IPS DF 4.7 (cell line): ENCODE results near the gene SUPT20HL1.
"Not testable (repeated sequence)": the region's sequence is repeated elsewhere in the genome, so short reads cannot be mapped to it uniquely, and the experiment has no call there.

Experiments
- DNase-seq: peaks from one replicate; pipeline ENCODE4 v3.0.0-alpha.2; 2013; ENCODE audit warnings: low spot score; ENCODE audit errors: extremely low read depth

Gene SUPT20HL1

DNA sequence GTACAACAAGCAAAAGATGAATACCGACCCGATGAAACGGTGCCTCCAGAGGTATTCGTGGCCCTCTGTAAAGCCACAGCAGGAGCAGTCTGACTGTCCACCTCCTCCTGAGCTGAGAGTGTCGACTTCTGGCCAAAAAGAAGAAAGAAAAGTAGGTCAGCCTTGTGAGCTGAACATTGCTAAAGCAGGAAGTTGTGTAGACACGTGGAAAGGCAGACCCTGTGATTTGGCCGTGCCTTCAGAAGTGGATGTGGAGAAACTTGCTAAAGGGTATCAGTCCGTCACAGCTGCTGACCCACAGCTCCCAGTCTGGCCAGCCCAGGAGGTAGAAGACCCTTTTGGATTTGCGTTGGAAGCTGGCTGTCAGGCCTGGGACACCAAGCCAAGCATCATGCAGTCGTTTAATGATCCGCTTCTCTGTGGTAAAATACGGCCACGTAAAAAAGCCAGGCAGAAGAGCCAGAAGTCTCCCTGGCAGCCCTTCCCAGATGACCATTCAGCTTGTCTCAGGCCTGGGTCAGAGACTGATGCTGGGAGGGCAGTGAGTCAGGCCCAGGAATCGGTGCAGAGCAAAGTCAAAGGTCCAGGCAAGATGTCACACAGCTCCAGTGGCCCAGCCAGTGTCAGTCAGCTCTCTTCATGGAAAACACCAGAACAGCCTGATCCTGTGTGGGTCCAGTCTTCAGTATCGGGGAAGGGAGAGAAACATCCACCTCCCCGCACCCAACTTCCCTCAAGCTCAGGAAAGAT is 3.2 kb downstream of the SUPT20HL1 start:
- DNase-seq, result not testable (repeated sequence)

DNA sequence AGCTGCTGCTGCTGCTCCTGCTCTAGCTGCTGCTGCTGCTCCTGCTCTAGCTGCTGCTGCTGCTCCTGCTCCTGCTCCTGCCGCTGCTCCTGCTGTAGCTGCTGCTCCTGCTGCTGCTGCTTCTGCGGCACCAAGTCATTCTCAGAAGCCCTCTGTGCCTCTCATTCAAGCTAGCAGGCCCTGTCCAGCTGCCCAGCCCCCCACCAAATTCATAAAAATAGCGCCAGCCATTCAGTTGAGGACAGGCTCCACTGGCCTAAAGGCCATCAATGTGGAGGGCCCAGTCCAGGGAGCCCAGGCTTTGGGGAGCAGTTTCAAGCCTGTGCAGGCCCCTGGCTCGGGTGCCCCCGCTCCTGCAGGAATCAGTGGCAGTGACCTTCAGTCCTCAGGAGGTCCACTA is 3.9 kb downstream of the SUPT20HL1 start:
- no peak for DNase-seq

DNA sequence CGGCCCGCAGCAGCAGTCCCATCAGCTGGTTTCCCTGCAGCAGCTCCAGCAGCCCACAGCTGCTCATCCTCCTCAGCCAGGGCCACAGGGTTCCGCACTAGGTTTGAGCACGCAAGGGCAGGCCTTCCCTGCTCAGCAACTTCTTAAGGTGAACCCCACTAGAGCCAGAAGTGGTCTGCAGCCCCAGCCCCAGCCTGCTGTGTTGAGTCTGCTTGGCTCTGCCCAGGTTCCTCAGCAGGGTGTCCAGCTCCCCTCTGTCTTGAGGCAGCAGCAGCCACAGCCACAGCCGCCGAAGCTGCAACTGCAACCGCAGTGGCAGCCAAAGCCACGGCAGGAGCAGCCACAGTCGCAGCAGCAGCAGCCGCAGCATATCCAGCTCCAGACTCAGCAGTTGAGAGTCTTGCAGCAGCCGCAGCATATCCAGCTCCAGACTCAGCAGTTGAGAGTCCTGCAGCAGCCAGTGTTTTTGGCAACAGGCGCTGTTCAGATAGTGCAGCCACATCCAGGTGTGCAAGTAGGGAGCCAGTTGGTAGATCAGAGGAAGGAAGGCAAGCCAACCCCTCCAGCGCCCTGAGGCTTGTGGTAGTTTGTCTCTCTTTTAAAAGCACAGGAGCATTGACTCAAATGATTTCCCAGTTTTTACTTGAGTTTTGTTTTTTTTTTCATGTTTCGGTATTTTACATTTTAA is 4.6 kb downstream of the SUPT20HL1 start:
- no peak for DNase-seq

DNA sequence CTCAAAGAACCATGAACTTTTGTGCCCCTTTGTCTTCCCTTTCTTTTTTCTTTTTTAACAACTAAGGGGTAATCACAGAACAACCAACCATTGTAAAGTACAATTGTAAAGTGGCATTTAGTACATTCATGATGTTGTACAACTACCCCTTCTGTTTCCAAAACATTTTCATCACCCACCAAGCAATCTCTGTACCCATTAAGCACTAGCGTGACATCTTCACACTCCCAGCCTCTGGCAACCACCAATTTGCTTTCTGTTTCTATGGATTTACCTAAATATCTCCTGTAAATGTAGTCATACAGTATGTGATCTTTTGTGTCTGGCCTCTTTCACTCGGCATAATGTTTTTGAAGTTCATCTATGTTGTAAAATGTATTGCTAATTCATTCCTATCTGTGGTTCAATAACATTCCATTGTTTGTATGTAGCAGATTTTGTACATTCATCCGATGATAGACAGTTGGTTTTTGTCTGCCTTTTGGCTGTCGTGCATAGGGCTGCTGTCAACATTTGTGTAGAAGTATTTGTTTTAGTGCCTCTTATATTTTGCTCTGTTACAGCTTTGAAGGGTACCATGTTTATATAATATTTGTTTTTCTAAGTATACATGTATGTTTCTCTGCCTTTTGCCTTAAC is 6.4 kb downstream of the SUPT20HL1 start:
- DNase-seq, result not testable (repeated sequence)

DNA sequence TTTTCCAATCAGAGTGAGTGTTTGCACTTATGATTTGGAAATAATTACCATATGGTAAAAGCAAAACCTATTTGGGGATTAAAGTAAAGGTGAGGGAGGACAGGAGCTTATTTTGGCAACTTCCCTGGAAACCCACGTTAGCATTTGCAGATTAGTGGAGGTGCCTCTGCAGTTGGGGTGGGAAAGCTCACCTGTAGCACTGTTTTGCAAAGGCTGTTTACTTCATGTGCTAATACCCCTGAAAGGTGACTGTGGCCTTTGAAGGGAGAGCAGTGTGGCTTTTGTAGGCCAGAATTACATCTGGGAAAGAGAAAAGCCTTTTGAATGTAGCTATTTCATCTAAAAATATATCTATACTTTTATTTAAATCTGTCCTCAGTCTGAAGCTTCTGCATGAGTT is 9.4 kb downstream of the SUPT20HL1 start:
- DNase-seq, result no peak

DNA sequence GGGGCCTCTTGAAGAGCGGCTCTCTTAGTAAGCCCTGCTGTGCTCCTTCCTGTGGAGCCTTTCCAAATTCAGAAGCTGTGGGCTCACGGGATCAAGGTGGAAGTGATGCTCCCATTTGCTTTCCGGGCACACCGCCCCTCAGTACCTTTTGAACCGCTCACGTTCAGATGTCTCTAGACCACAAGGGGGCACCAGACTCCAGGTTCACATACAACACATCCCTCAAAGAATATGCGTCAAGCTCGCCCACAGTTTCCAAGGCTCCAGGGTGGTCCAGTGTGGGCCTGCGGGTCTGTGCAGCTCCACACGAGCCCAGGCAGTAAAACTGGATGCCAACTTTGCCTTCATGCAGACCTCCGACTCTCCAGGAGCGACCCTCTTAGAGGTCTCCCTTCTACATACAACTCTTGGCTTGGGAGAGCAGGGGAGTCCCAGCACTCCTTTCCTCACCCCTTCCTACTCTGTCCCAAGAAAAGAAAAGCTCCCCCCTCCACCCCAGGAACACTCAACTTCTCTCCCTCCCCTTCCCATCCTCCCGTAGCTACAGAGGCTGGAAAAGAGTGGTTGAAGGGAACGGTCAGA is 11.0 kb downstream of the SUPT20HL1 start:
- DNase-seq, result no peak

DNA sequence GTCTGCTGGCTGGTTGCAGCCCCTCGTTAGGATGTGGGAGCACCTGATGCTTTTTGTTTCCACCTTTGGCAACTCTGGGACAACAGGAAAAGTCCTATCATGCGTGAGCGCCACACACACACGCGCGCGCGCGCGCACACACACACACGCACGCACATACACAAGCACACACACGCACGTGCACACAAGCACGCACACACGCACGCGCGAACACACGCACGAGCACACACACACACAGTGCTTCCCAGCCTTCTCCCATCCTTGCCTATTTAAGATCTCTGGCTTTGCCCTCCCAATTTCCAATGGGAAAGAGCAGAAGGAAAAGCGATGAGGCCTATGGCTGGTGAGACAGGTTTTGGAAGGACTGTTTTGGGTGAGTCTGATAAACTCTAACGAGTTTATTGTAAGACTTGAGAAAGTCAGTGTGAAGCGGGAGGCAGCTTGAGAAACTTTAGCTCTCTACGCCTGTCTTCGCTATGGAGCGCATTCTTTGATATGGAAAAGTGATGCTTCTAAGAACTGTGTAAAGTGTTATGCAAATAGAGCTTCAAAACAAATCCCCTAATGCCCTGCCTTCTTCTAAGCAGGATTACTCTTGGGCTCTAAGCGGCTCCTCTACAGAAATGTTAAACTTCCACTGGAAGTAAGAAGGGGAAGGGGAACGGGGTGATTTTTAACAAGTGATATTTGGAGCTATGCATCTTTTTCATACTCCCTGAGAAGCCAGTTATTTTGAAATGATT is 11.8 kb downstream of the SUPT20HL1 start:
- no peak for DNase-seq

DNA sequence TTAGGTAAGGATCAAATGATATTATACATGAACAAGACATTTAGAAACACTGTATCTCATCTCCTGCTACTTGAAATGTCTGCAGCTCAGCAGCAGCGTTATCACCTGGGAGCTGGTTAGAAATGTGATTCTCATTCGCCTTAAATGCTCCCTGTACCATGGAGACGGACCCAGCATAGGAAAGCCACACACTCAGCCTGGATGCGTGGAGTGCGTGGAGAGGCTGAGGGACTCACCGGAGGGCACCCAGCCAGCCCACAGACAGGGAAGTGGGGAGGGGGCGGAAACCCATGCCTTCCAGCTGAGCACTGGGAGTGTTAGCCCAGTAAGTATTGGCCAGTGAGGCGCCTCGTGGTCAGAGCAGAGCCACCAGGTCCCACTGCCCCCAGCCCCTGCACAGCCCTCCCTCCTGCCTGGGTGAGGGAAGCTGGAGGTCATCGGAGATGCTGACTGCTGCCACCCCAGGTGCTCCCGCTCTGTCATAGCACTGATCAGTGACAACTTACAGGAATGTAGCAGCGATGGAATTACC is 15.2 kb downstream of the SUPT20HL1 start:
- DNase-seq, result no peak

DNA sequence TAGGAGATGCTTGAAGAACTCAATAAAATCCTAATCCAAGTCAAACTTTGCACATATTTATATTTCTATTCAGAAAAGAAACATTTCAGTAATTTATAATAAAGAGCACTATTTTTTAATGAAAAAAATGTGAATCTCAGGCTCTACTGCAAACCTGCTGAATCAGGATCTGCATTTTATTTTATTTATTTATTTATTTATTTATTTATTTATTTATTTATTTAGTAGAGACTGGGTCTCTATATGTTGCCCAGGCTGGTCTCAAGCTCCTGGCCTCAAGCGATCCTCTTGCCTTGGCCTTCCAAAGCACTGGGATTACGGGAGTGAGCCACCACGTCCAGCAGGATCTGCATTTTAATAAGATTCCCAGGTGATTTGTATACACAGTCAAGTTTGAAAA is 16.0 kb downstream of the SUPT20HL1 start:
- DNase-seq, result no peak

DNA sequence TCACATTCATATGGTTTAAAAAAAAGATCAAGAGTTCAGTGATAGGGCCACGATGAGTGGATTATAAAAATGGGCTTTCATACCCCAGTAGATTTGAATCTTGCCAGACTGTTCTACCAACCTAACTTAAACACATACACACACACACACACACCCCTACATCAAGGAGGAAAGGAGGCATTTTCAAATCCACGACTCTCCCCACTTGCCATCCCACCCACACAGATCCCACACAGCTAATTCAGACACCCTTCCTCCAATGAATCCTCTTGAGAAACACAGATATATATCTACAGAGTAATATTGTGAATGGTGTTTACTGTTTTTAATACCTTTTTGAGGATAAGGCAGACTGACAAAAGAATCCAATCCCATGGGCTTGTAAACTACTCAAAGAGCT is 16.8 kb downstream of the SUPT20HL1 start:
- no peak for DNase-seq

DNA sequence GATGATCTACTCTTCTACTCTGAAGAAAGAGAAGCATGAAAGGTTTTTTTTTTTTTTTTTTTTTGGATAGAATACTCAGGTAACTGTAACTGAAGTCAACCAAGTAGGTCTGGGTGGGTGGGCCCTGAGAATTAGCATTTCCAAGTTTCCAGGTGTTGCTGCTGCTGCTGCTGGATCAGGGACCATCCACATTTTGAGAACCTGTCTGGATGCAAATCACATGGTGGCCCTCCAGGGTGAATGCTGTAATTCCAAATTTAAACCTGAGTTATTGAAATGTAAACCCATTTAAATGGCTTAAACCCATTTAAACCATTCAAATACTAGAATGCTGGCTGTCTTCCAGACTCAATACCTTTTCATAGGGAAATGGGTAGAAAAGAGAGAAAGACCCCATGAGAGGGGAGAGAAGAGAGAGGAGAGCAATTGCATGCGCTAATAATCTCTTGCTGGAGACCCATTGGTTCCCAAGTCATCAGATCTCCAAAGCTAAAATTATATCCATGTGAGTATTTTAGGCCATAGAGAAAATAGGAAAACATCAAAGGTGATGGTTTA is 17.6 kb downstream of the SUPT20HL1 start:
- DNase-seq, result no peak

DNA sequence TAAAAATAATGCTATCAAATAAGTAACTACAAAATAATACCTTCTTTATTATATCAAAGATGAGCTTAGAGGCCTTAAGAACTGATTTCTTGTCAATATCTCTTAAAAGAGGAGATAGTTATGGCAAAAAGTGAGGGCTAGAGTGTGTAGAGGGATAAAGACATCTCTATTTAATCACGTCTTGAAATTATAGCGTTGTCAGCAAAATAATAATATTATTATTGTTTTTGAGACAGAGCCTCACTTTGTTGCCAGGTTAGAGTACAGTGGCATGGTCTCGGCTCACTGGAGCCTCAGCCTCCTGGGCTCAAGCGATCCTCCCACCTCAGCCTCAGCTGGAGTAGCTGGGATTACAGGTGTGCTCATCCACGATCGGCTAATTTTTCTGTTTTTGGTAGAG is 18.3 kb downstream of the SUPT20HL1 start:
- DNase-seq, result no peak

DNA sequence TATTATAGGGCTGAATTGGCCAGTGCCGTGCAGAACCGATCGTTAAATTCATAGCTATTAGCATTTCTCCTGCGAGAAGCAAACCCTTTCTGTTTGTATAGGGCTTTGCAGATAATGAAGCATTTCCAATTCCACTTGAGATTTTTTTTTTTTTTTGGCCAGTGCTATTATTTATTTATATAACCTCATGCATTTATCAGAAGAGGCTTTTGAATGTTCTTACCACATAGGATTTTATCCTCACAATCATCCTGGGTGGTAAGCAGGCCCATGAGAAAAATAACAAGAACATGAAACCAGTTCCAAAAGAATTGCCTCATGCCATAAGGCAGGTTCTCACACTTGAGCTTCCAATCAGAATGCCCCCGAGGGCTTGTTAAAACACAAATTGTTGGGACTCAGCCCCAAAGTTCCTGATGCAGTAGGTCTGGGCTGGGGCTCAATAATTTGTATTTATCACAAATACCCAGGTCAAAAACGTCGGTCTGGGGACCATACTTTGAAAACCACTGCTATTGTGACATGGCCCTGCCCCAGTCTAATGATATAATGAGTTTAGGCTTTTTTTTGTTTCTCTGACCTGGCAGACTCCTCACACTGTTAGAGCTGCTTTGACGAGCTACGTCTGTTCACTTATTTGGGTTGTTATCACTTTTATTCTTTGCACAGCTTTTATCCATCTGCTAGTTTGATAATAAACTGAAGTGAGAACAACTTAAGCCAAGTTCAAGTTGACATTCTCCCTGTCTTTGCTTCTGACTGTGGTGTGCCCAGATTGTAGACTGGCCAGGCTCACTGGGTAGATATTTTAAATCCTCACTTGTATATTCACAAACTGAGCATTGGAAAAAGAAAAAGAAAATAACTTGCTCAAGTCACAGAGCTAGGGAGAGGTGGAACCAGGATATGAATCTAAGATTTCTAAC is 20.1 kb downstream of the SUPT20HL1 start:
- no peak for DNase-seq

DNA sequence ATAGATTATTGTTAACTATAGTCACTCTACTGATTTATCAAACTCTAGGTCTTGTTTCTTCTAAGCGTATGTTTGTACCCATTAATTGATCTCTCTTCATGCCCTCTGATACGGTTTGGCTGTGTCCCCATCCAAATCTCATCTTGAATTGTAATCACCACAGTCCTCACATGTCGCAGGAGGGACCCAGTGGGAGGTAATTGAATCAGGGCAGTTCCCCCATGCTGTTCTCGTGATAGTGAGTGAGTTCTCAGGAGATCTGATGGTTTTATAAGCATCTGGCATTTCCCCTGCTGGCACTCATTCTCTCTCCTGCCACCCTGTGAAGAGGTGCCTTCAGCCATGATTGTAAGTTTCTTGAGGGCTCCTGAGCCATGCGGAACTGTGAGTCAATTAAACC is 21.9 kb downstream of the SUPT20HL1 start:
- DNase-seq, result not testable (repeated sequence)

DNA sequence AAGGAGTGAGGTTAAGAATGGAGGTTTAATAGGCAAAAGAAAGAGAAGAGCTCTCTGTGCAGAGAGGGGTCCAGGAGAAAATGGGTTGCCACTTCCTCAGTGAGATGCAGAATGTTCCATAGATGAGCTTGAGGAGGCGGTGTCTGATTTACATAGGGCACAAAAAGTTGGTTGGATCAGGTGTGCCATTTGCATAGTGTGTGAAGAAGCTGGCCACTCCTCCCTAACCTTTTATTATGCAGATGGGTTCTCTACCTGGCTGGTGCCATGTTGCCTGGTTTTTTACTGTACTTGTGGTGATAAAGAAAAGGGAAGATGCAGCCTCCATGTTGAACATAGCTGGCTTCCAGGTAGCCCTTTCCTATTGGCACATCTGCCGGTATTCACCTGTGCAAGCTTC is 27.3 kb downstream of the SUPT20HL1 start:
- no peak for DNase-seq

DNA sequence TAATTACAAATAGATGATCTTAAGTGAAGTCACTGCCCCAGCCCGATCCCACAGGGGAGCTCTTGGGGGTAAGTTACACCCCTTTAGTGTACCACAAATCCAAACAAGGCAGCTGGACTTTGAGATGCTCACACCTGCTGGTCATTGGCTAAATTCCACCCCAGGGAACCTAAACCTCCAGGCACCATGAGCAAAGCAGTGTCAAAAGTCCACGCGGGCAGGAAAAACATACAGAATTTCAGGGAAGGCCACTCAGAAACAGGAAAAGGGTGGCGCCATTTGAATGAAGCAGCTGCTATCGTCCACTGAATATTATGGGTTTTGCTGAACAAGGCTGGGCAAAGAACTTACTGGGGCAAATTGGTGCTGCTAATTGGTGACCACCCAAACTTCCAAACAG is 30.9 kb downstream of the SUPT20HL1 start:
- no peak for DNase-seq

DNA sequence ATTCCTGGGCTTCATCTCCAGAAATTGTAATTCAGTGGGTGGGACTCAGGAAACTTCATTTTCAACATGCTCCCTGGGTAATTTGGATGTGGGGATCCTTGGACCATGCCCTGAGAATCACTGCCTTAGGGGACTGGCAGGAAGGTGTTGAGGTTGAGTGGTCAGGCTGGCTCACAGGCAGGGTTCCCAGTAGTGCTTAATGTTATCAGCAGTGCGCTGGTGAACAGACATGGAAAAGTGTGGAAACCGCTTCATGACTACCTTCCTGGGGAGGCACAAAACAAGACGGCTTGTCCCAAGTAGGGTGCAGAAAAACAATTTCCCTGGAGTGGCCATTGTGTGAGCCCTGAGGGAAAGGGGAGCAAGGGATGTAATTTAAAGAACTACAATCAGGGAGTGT is 31.4 kb downstream of the SUPT20HL1 start:
- DNase-seq, result no peak

DNA sequence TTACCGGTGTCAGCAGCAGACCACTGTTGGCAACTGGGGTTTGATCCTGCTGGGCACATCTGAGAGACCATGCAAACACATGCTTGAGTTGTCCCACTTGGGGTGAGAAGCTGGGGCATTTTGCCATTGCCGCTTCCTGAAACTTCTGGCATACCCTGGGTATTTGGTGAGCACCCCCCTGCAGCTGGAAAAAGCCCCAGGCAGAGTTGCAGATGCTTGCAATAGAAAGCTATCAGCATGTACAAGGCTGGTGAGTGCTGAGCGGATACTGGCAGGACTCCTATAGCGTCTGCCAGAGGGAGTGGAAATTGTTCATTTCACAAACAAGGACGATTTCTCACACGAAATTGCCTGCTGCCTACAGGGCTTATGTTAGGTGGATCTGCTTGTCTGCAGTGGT is 32.3 kb downstream of the SUPT20HL1 start:
- no peak for DNase-seq

DNA sequence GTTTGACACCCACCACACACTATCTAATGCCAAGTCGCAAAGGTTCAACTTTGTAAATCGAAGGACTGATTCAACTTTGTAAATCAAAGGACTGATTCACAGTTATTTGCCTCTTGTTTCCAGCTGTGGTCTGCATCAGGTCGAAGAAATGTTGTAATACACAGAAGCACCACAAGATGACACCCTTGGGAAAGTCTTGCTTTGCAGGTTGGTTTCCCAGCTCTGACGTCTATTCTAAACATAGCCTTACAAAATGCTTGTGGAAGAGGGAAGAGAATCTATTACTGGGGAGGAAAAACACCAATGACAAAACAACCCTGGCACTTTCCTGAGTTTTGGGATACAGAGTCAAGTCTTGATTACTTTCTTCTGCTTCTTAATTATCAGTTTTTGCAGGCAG is 35.3 kb downstream of the SUPT20HL1 start:
- DNase-seq, result no peak
